ENCODE data around the gene TBC1D1.

TBC1D1 gene

GRCh38 chr4:38130884-38131283 is 240.0 kb downstream of the TBC1D1 start:
- H3K4me3 Mint-ChIP-seq, result peak overlapping the region; percentile 77
- H3K36me3 Mint-ChIP-seq (ENCODE audit: low read depth), result peaks cover 50% of the 10 kb centered on the region
- H3K27ac Mint-ChIP-seq, result peak overlapping the region; percentile 97
- H3K4me1 Mint-ChIP-seq (ENCODE audit: low read depth), result peaks cover 67% of the 10 kb centered on the region
- no peaks in the 10 kb centered on the region for H3K27me3 Mint-ChIP-seq
- H3K9me3 Mint-ChIP-seq, result no peaks in the 10 kb centered on the region

GRCh38 chr4:38131371-38132091 is 240.6 kb downstream of the TBC1D1 start:
- peaks cover 55% of the 10 kb centered on the region for H3K36me3 Mint-ChIP-seq (ENCODE audit: low read depth)

GRCh38 chr4:38132107-38132673 is 241.3 kb downstream of the TBC1D1 start:
- peak overlapping the region; percentile 77 for H3K4me3 Mint-ChIP-seq
- H3K27me3 Mint-ChIP-seq, result no peaks in the 10 kb centered on the region
- peaks cover 67% of the 10 kb centered on the region for H3K4me1 Mint-ChIP-seq (ENCODE audit: low read depth)
- peak overlapping the region; percentile 97 for H3K27ac Mint-ChIP-seq
- H3K36me3 Mint-ChIP-seq (ENCODE audit: low read depth), result peaks cover 55% of the 10 kb centered on the region
- no peaks in the 10 kb centered on the region for H3K9me3 Mint-ChIP-seq

More at GRCh38 chr4:38131371-38132091, 240.6 kb downstream of the TBC1D1 start:
- Mint-ChIP-seq H3K27ac (peak overlapping the region; percentile 97), H3K4me1 (ENCODE audit: low read depth) (peaks cover 67% of the 10 kb centered on the region), H3K4me3 (peak overlapping the region; percentile 77), H3K9me3 (no peaks in the 10 kb centered on the region), H3K27me3 (no peaks in the 10 kb centered on the region)

GRCh38 chr4:38132843-38133662 is 242.2 kb downstream of the TBC1D1 start:
- peak overlapping the region; percentile 23 for H3K4me3 Mint-ChIP-seq
- H3K4me1 Mint-ChIP-seq (ENCODE audit: low read depth), result peaks cover 62% of the 10 kb centered on the region
- H3K27me3 Mint-ChIP-seq, result no peaks in the 10 kb centered on the region
- H3K27ac Mint-ChIP-seq, result peak overlapping the region; percentile 18
- peaks cover 60% of the 10 kb centered on the region for H3K36me3 Mint-ChIP-seq (ENCODE audit: low read depth)
- H3K9me3 Mint-ChIP-seq, result no peaks in the 10 kb centered on the region

- H3K27ac Mint-ChIP-seq, result peak overlapping the region; percentile 26
Measured at GRCh38 chr4:38133711-38134480, 243.0 kb downstream of the TBC1D1 start.

GRCh38 chr4:38135201-38135600 is 244.3 kb downstream of the TBC1D1 start:
- Mint-ChIP-seq H3K9me3 (no peaks in the 10 kb centered on the region), H3K36me3 (ENCODE audit: low read depth) (peaks cover 78% of the 10 kb centered on the region), H3K27me3 (no peaks in the 10 kb centered on the region), H3K4me1 (ENCODE audit: low read depth) (peaks cover 45% of the 10 kb centered on the region), H3K4me3 (no peak overlapping the region), H3K27ac (no peak overlapping the region)

More at GRCh38 chr4:38133711-38134480, 243.0 kb downstream of the TBC1D1 start:
- Mint-ChIP-seq H3K27me3 (no peaks in the 10 kb centered on the region), H3K36me3 (ENCODE audit: low read depth) (peaks cover 69% of the 10 kb centered on the region), H3K4me3 (no peak overlapping the region), H3K4me1 (ENCODE audit: low read depth) (peaks cover 58% of the 10 kb centered on the region), H3K9me3 (no peaks in the 10 kb centered on the region)

GRCh38 chr4:38136604-38137003 is 245.7 kb downstream of the TBC1D1 start:
- H3K4me3 Mint-ChIP-seq, result no peak overlapping the region
- no peaks in the 10 kb centered on the region for H3K9me3 Mint-ChIP-seq
- H3K36me3 Mint-ChIP-seq (ENCODE audit: low read depth), result peaks cover 76% of the 10 kb centered on the region
- no peak overlapping the region for H3K27ac Mint-ChIP-seq
- H3K27me3 Mint-ChIP-seq, result no peaks in the 10 kb centered on the region
- peaks cover 32% of the 10 kb centered on the region for H3K4me1 Mint-ChIP-seq (ENCODE audit: low read depth)

- Mint-ChIP-seq H3K4me1 (ENCODE audit: low read depth) (peaks cover 32% of the 10 kb centered on the region), H3K9me3 (no peaks in the 10 kb centered on the region), H3K4me3 (no peak overlapping the region), H3K36me3 (ENCODE audit: low read depth) (peaks cover 77% of the 10 kb centered on the region), H3K27ac (no peak overlapping the region), H3K27me3 (no peaks in the 10 kb centered on the region)
Measured at GRCh38 chr4:38137080-38137479, 246.2 kb downstream of the TBC1D1 start.

- H3K27ac Mint-ChIP-seq, result no peak overlapping the region
- H3K9me3 Mint-ChIP-seq, result no peaks in the 10 kb centered on the region
- peaks cover 24% of the 10 kb centered on the region for H3K4me1 Mint-ChIP-seq (ENCODE audit: low read depth)
- H3K36me3 Mint-ChIP-seq (ENCODE audit: low read depth), result peaks cover 68% of the 10 kb centered on the region
- no peak overlapping the region for H3K4me3 Mint-ChIP-seq
- no peaks in the 10 kb centered on the region for H3K27me3 Mint-ChIP-seq
Measured at GRCh38 chr4:38138363-38138762, 247.5 kb downstream of the TBC1D1 start.

- H3K27ac Mint-ChIP-seq, result no peak overlapping the region
Measured at GRCh38 chr4:38139187-38139586, 248.3 kb downstream of the TBC1D1 start.

GRCh38 chr4:38140643-38141203 is 249.8 kb downstream of the TBC1D1 start:
- Mint-ChIP-seq H3K9me3 (no peaks in the 10 kb centered on the region), H3K4me1 (ENCODE audit: low read depth) (peaks cover 15% of the 10 kb centered on the region), H3K36me3 (ENCODE audit: low read depth) (peaks cover 52% of the 10 kb centered on the region), H3K27me3 (no peaks in the 10 kb centered on the region), H3K27ac (no peak overlapping the region), H3K4me3 (no peak overlapping the region)

More at GRCh38 chr4:38139187-38139586, 248.3 kb downstream of the TBC1D1 start:
- Mint-ChIP-seq H3K9me3 (no peaks in the 10 kb centered on the region), H3K27me3 (no peaks in the 10 kb centered on the region), H3K36me3 (ENCODE audit: low read depth) (peaks cover 65% of the 10 kb centered on the region), H3K4me3 (no peak overlapping the region), H3K4me1 (ENCODE audit: low read depth) (peaks cover 15% of the 10 kb centered on the region)

- Mint-ChIP-seq H3K4me3 (no peak overlapping the region), H3K36me3 (ENCODE audit: low read depth) (peaks cover 41% of the 10 kb centered on the region), H3K27ac (peak overlapping the region; percentile 8), H3K9me3 (no peaks in the 10 kb centered on the region), H3K4me1 (ENCODE audit: low read depth) (peaks cover 15% of the 10 kb centered on the region), H3K27me3 (no peaks in the 10 kb centered on the region)
Measured at GRCh38 chr4:38141808-38142500, 251.1 kb downstream of the TBC1D1 start.

GRCh38 chr4:38144031-38144430 is 253.1 kb downstream of the TBC1D1 start:
- Mint-ChIP-seq H3K27me3 (no peaks in the 10 kb centered on the region), H3K36me3 (ENCODE audit: low read depth) (peaks cover 24% of the 10 kb centered on the region), H3K4me3 (no peak overlapping the region), H3K9me3 (no peaks in the 10 kb centered on the region), H3K27ac (no peak overlapping the region), H3K4me1 (ENCODE audit: low read depth) (peaks cover 10% of the 10 kb centered on the region)
